ENCODE results near the gene AP1AR.

DNA sequence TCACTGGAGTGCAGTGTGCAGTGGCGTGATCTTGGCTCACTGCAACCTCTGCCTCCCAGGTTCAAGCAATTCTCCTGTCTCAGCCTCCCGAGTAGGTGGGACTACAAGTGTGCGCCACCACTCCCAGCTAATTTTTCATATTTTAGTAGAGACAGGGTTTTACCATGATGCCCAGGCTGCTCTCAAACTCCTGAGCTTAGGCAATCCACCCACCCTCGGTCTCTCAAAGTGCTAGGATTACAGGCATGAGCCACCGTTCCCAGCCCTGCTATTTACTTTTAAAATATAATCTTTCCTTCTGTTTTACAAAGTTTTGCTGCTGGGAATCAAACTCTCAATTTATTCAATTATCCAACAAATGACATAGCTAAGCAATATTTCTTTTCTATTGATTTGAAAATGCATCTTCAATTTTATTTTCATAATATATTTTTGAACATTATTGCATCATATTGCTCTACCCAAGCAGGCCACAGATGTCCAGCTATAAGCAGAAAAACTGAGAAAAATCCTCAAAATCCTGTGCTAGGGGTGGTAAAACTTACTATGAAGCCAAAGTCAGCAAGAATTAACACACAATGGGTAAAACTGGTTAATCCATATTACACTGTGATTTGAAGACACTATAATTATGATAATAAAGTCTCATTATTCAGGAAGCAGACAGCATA is 48.9 kb downstream of the AP1AR start:
- no peak for TF ChIP-seq CTCF (IDR thresholded peaks at IDR 0.05; ENCODE audit: poor library complexity, severe bottlenecking)
- TF ChIP-seq, protein P1, sequence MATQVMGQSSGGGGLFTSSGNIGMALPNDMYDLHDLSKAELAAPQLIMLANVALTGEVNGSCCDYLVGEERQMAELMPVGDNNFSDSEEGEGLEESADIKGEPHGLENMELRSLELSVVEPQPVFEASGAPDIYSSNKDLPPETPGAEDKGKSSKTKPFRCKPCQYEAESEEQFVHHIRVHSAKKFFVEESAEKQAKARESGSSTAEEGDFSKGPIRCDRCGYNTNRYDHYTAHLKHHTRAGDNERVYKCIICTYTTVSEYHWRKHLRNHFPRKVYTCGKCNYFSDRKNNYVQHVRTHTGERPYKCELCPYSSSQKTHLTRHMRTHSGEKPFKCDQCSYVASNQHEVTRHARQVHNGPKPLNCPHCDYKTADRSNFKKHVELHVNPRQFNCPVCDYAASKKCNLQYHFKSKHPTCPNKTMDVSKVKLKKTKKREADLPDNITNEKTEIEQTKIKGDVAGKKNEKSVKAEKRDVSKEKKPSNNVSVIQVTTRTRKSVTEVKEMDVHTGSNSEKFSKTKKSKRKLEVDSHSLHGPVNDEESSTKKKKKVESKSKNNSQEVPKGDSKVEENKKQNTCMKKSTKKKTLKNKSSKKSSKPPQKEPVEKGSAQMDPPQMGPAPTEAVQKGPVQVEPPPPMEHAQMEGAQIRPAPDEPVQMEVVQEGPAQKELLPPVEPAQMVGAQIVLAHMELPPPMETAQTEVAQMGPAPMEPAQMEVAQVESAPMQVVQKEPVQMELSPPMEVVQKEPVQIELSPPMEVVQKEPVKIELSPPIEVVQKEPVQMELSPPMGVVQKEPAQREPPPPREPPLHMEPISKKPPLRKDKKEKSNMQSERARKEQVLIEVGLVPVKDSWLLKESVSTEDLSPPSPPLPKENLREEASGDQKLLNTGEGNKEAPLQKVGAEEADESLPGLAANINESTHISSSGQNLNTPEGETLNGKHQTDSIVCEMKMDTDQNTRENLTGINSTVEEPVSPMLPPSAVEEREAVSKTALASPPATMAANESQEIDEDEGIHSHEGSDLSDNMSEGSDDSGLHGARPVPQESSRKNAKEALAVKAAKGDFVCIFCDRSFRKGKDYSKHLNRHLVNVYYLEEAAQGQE (IDR thresholded peaks at IDR 0.05; ENCODE audit: borderline replicate concordance), result no peak
- no peak for TF ChIP-seq EZH2 (IDR thresholded peaks at IDR 0.05; ENCODE audit: borderline replicate concordance, insufficient read depth, low read length, poor library complexity, severe bottlenecking)

Data from neural cell (in vitro differentiated cells).